Fibroblast of skin of left quadriceps (primary cell): ENCODE data around the gene PDE2A.
A peak's percentile ranks its signal among the peaks of the same experiment; 100 is the strongest.

Experiments
- DNase-seq, 2 experiments: peaks; one replicate each; pipeline ENCODE4 v3.0.0-alpha.2; 2013; ENCODE audit warnings: low read depth in 2 of 2

The PDE2A gene

GRCh38 chr11:72673943-72674828 is at the start of gene PDE2A:
Gene PDE2A, minus strand, starts transcription at chr11:72674422. Its CDS starts 215 bp downstream, at chr11:72674207.
- no peak for DNase-seq

GRCh38 chr11:72723508-72723907 is 49.3 kb upstream of the PDE2A start:
- no peak for DNase-seq

GRCh38 chr11:72722050-72722748 is 48.0 kb upstream of the PDE2A start:
- peak; percentile 67 to 68 for DNase-seq

GRCh38 chr11:72721689-72722049 is 47.4 kb upstream of the PDE2A start:
- DNase-seq, result no peak

- DNase-seq, result no peak
Measured at GRCh38 chr11:72721276-72721675, 47.1 kb upstream of the PDE2A start.

GRCh38 chr11:72720784-72721183 is 46.6 kb upstream of the PDE2A start:
- no peak for DNase-seq

- DNase-seq, result no peak
Measured at GRCh38 chr11:72720047-72720446, 45.8 kb upstream of the PDE2A start.

- no peak for DNase-seq
Measured at GRCh38 chr11:72719551-72719950, 45.3 kb upstream of the PDE2A start.

- DNase-seq, result no peak
Measured at GRCh38 chr11:72719144-72719543, 44.9 kb upstream of the PDE2A start.

GRCh38 chr11:72718101-72718501 is 43.9 kb upstream of the PDE2A start:
- no peak for DNase-seq

GRCh38 chr11:72716788-72717435 is 42.7 kb upstream of the PDE2A start:
- DNase-seq, result no peak

GRCh38 chr11:72716290-72716689 is 42.1 kb upstream of the PDE2A start:
- DNase-seq, result no peak

GRCh38 chr11:72712841-72713240 is 38.6 kb upstream of the PDE2A start:
- no peak for DNase-seq

- DNase-seq, result no peak
Measured at GRCh38 chr11:72712168-72712751, 38.0 kb upstream of the PDE2A start.

GRCh38 chr11:72711141-72711540 is 36.9 kb upstream of the PDE2A start:
- DNase-seq, result no peak

GRCh38 chr11:72710278-72710677 is 36.1 kb upstream of the PDE2A start:
- no peak for DNase-seq

- no peak for DNase-seq
Measured at GRCh38 chr11:72709478-72710238, 35.4 kb upstream of the PDE2A start.

GRCh38 chr11:72707032-72707431 is 32.8 kb upstream of the PDE2A start:
- no peak for DNase-seq

- no peak for DNase-seq
Measured at GRCh38 chr11:72706579-72706978, 32.4 kb upstream of the PDE2A start.

- DNase-seq, result no peak
Measured at GRCh38 chr11:72705442-72706365, 31.5 kb upstream of the PDE2A start.
